Measurements from ENCODE around the gene B4GALT5.
"Not testable (repeated sequence)": the region's sequence is repeated elsewhere in the genome, so short reads cannot be mapped to it uniquely, and the experiment has no call there.

B4GALT5 gene

GRCh38 chr20:49677777-49678758, 35.6 kb downstream of the B4GALT5 start:
- peak overlapping the region; percentile 93 to 96 for H3K27ac Mint-ChIP-seq
- H3K4me3 Mint-ChIP-seq = peak overlapping the region; percentile 66 to 74
- no peaks in the 10 kb centered on the region for H3K9me3 Mint-ChIP-seq
- DNase-seq (no peak), ATAC-seq (replicated peaks) (no peak)
- H3K36me3 Mint-ChIP-seq (ENCODE audit: insufficient read depth) = peaks cover 6% of the 10 kb centered on the region
- H3K4me1 Mint-ChIP-seq (ENCODE audit: low read depth in 2 of 2) = peaks cover 65 to 86% of the 10 kb centered on the region in 2 donors
- H3K27me3 Mint-ChIP-seq = no peaks in the 10 kb centered on the region

- Mint-ChIP-seq H3K27me3 (no peaks in the 10 kb centered on the region), H3K4me3 (peak overlapping the region; percentile 66 to 74), H3K36me3 (ENCODE audit: insufficient read depth) (peaks cover 2% of the 10 kb centered on the region), H3K4me1 (ENCODE audit: low read depth in 2 of 2) (peaks cover 67 to 86% of the 10 kb centered on the region in 2 donors), H3K9me3 (no peaks in the 10 kb centered on the region), H3K27ac (peak overlapping the region; percentile 93 to 96)
- ATAC-seq (replicated peaks) (peak; percentile 91), DNase-seq (peak; percentile 53 to 62 (median 62))
Observed at GRCh38 chr20:49676581-49677291, 36.9 kb downstream of the B4GALT5 start.

- DNase-seq = no peak
- Mint-ChIP-seq H3K4me1 (ENCODE audit: low read depth in 2 of 2) (peaks cover 62 to 86% of the 10 kb centered on the region in 2 donors), H3K27ac (peak overlapping the region; percentile 93 to 96), H3K27me3 (no peaks in the 10 kb centered on the region), H3K4me3 (peak overlapping the region; percentile 66 to 74), H3K36me3 (ENCODE audit: insufficient read depth) (peaks cover 2% of the 10 kb centered on the region), H3K9me3 (no peaks in the 10 kb centered on the region)
- ATAC-seq (replicated peaks) = peak; percentile 9
Observed at GRCh38 chr20:49675368-49676151, 38.1 kb downstream of the B4GALT5 start.

- Mint-ChIP-seq H3K4me1 (ENCODE audit: low read depth in 2 of 2) (peaks cover 61 to 87% of the 10 kb centered on the region in 2 donors), H3K27ac (peak overlapping the region; percentile 93 to 96), H3K36me3 (ENCODE audit: insufficient read depth) (peaks cover 5% of the 10 kb centered on the region), H3K27me3 (no peaks in the 10 kb centered on the region), H3K9me3 (no peaks in the 10 kb centered on the region), H3K4me3 (peak overlapping the region; percentile 66 to 74)
- ATAC-seq (replicated peaks) (no peak), DNase-seq (no peak)
Observed at GRCh38 chr20:49674383-49675352, 39.0 kb downstream of the B4GALT5 start.

- peak overlapping the region; percentile 50 to 65 for H3K4me3 Mint-ChIP-seq
- no peak for ATAC-seq (replicated peaks)
- peak overlapping the region; percentile 81 to 96 for H3K27ac Mint-ChIP-seq
- no peaks in the 10 kb centered on the region for H3K27me3 Mint-ChIP-seq
- no peak for DNase-seq
- no peaks in the 10 kb centered on the region for H3K9me3 Mint-ChIP-seq
- peaks cover 18% of the 10 kb centered on the region for H3K36me3 Mint-ChIP-seq (ENCODE audit: insufficient read depth)
- H3K4me1 Mint-ChIP-seq (ENCODE audit: low read depth in 2 of 2) = peaks cover 57 to 88% of the 10 kb centered on the region in 2 donors
Observed at GRCh38 chr20:49672096-49672664, 41.5 kb downstream of the B4GALT5 start.

GRCh38 chr20:49671433-49671832, 42.2 kb downstream of the B4GALT5 start:
- H3K36me3 Mint-ChIP-seq (ENCODE audit: insufficient read depth) = peaks cover 18% of the 10 kb centered on the region
- H3K27me3 Mint-ChIP-seq = no peaks in the 10 kb centered on the region
- no peaks in the 10 kb centered on the region for H3K9me3 Mint-ChIP-seq
- DNase-seq (no peak), ATAC-seq (replicated peaks) (no peak)
- H3K4me1 Mint-ChIP-seq (ENCODE audit: low read depth in 2 of 2) = peaks cover 53 to 83% of the 10 kb centered on the region in 2 donors
- peak overlapping the region; percentile 96 to 97 for H3K27ac Mint-ChIP-seq
- H3K4me3 Mint-ChIP-seq = peak overlapping the region; percentile 50 to 65

GRCh38 chr20:49669601-49670189, 44.0 kb downstream of the B4GALT5 start:
- Mint-ChIP-seq H3K27ac (peak overlapping the region; percentile 97), H3K4me1 (ENCODE audit: low read depth in 2 of 2) (peaks cover 50 to 71% of the 10 kb centered on the region in 2 donors)
- ATAC-seq (replicated peaks) = peak; percentile 49

GRCh38 chr20:49668878-49669195, 44.8 kb downstream of the B4GALT5 start:
- Mint-ChIP-seq H3K4me1 (ENCODE audit: low read depth in 2 of 2) (peaks cover 49 to 72% of the 10 kb centered on the region in 2 donors), H3K4me3 (peak overlapping the region; percentile 84 to 92), H3K36me3 (ENCODE audit: insufficient read depth) (peaks cover 18% of the 10 kb centered on the region), H3K27ac (peak overlapping the region; percentile 97)
- ATAC-seq (replicated peaks); H3K27me3 Mint-ChIP-seq; DNase-seq; H3K9me3 Mint-ChIP-seq: not testable (repeated sequence)

More at GRCh38 chr20:49669601-49670189, 44.0 kb downstream of the B4GALT5 start:
- Mint-ChIP-seq H3K36me3 (ENCODE audit: insufficient read depth) (peaks cover 18% of the 10 kb centered on the region), H3K9me3 (no peaks in the 10 kb centered on the region), H3K27me3 (no peaks in the 10 kb centered on the region), H3K4me3 (peak overlapping the region; percentile 84 to 92)
- DNase-seq = peak in 2 of 3 experiments; percentile 14 to 27

GRCh38 chr20:49668181-49668877, 45.3 kb downstream of the B4GALT5 start:
- Mint-ChIP-seq H3K27me3 (no peaks in the 10 kb centered on the region), H3K4me3 (peak overlapping the region; percentile 84 to 92), H3K4me1 (ENCODE audit: low read depth in 2 of 2) (peaks cover 46 to 71% of the 10 kb centered on the region in 2 donors), H3K36me3 (ENCODE audit: insufficient read depth) (peaks cover 16% of the 10 kb centered on the region), H3K27ac (peak overlapping the region; percentile 97), H3K9me3 (no peaks in the 10 kb centered on the region)
- ATAC-seq (replicated peaks) (peak; percentile 90), DNase-seq (peak; percentile 88 to 90 (median 89))

GRCh38 chr20:49666911-49667310, 46.8 kb downstream of the B4GALT5 start:
- Mint-ChIP-seq H3K9me3 (no peaks in the 10 kb centered on the region), H3K27ac (peak overlapping the region; percentile 97), H3K36me3 (ENCODE audit: insufficient read depth) (peaks cover 16% of the 10 kb centered on the region), H3K4me3 (no peak overlapping the region), H3K4me1 (ENCODE audit: low read depth in 2 of 2) (peaks cover 43 to 71% of the 10 kb centered on the region in 2 donors), H3K27me3 (no peaks in the 10 kb centered on the region)
- ATAC-seq (replicated peaks) = no peak
- no peak for DNase-seq

GRCh38 chr20:49665796-49666195, 47.9 kb downstream of the B4GALT5 start:
- H3K27me3 Mint-ChIP-seq = no peaks in the 10 kb centered on the region
- H3K27ac Mint-ChIP-seq = peak overlapping the region; percentile 39 to 97
- H3K4me3 Mint-ChIP-seq = no peak overlapping the region
- peaks cover 43 to 75% of the 10 kb centered on the region in 2 donors for H3K4me1 Mint-ChIP-seq (ENCODE audit: low read depth in 2 of 2)
- ATAC-seq (replicated peaks) (no peak), DNase-seq (no peak)
- H3K36me3 Mint-ChIP-seq (ENCODE audit: insufficient read depth) = peaks cover 21% of the 10 kb centered on the region
- no peaks in the 10 kb centered on the region for H3K9me3 Mint-ChIP-seq

Data from effector memory CD8-positive, alpha-beta T cell (primary cell).